Measurements from ENCODE around the gene CEACAM3. TPM values are rescaled to one million over a fixed set of nuclear protein-coding genes. Genes with fewer than 3 reads are reported as not detected.

Gene CEACAM3
- total RNA-seq = not detected in 2 replicates

GRCh38 chr19:41796362-41796761 is at the start of gene CEACAM3:
CEACAM3 (plus strand) TSS chr19:41796587; CDS start chr19:41796678, 91 bp downstream.

GRCh38 chr19:41755328-41755913 is 41.0 kb upstream of the CEACAM3 start, which contains the start of gene CEACAM6:
CEACAM6 (plus strand) TSS chr19:41755530; CDS start chr19:41755639, 109 bp downstream.

GRCh38 chr19:41844601-41845000 is 48.2 kb downstream of the CEACAM3 start, which contains the start of gene LYPD4:
LYPD4 (minus strand) TSS chr19:41844683; CDS start chr19:41839285, 5,398 bp downstream.

GRCh38 chr19:41845001-41845050 is 48.4 kb downstream of the CEACAM3 start, which contains the start of gene DMRTC2:
DMRTC2 (plus strand) TSS chr19:41845042; CDS start chr19:41847429, 2,387 bp downstream.

GRCh38 chr19:41859618-41860418 is 63.4 kb downstream of the CEACAM3 start, which contains the start of gene RPS19:
RPS19 (plus strand) TSS chr19:41860255; CDS start chr19:41860775, 520 bp downstream.

Other genes starting within 250 kb of the CEACAM3 start
- not detected in 2 replicates for gene CEACAM21, start 220.4 kb upstream of the CEACAM3 start, total RNA-seq
- gene CEACAM4, start 169.5 kb upstream of the CEACAM3 start, total RNA-seq = not detected in 2 replicates
- gene CEACAM7, start 108.3 kb upstream of the CEACAM3 start, total RNA-seq = not detected in 2 replicates
- not detected in 2 replicates for gene CEACAM5, start 88.0 kb upstream of the CEACAM3 start, total RNA-seq
- gene CEACAM6, start 41.1 kb upstream of the CEACAM3 start, total RNA-seq = not detected in 2 replicates
- gene LYPD4, start 48.1 kb downstream of the CEACAM3 start, total RNA-seq = not detected in 2 replicates
- not detected in 2 replicates for gene DMRTC2, start 48.5 kb downstream of the CEACAM3 start, total RNA-seq
- gene RPS19, start 63.7 kb downstream of the CEACAM3 start, total RNA-seq = 442 and 1,330 TPM in 2 replicates
- not detected in 2 replicates for gene CD79A, start 80.7 kb downstream of the CEACAM3 start, total RNA-seq
- 30.9 and 45.7 TPM in 2 replicates for gene ARHGEF1, start 86.6 kb downstream of the CEACAM3 start, total RNA-seq
- gene ERFL, start 131.9 kb downstream of the CEACAM3 start, total RNA-seq = under 0.01 TPM in 1 of 2 replicates, not detected in the other
- gene RABAC1, start 162.7 kb downstream of the CEACAM3 start, total RNA-seq = 75.3 and 170 TPM in 2 replicates
- gene ATP1A3, start 197.6 kb downstream of the CEACAM3 start, total RNA-seq = under 0.01 TPM in 1 of 2 replicates, not detected in the other

Measured in subcutaneous preadipocyte (primary cell).